GM19463 (cell line): ENCODE measurements around the gene MRPL14.

Experiments used
- ATAC-seq: cut with Tn5 transposase; IDR thresholded peaks from one replicate; pipeline ENCODE4 v1.9.1; 2021; ENCODE audit warnings: mild to moderate bottlenecking, moderate library complexity; ENCODE audit not compliant: unreplicated experiment

Gene MRPL14

GRCh38 chr6:44126320-44127149 is 717 bp downstream of the MRPL14 start:
- peak; percentile 57 for ATAC-seq

- no peak for ATAC-seq
These were observed 3.7 kb downstream of the MRPL14 start for GRCh38 chr6:44123544-44123943.

- ATAC-seq: no peak
These were observed 4.5 kb downstream of the MRPL14 start for GRCh38 chr6:44122801-44123200.

- ATAC-seq: no peak
These were observed 6.4 kb downstream of the MRPL14 start for GRCh38 chr6:44120692-44121443.

- ATAC-seq: no peak
These were observed 7.5 kb downstream of the MRPL14 start for GRCh38 chr6:44119704-44120262.

- no peak for ATAC-seq
These were observed 9.7 kb downstream of the MRPL14 start for GRCh38 chr6:44117397-44118128.

- no peak for ATAC-seq
These were observed 10.4 kb downstream of the MRPL14 start for GRCh38 chr6:44116641-44117382.

- no peak for ATAC-seq
These were observed 11.4 kb downstream of the MRPL14 start for GRCh38 chr6:44115866-44116265.

- ATAC-seq: no peak
These were observed 13.8 kb downstream of the MRPL14 start for GRCh38 chr6:44113414-44113813.

GRCh38 chr6:44111434-44112417 is 15.5 kb downstream of the MRPL14 start:
- ATAC-seq: no peak

GRCh38 chr6:44110966-44111365 is 16.3 kb downstream of the MRPL14 start:
- ATAC-seq: no peak

- no peak for ATAC-seq
These were observed 17.1 kb downstream of the MRPL14 start for GRCh38 chr6:44110005-44110676.

GRCh38 chr6:44109212-44109611 is 18.0 kb downstream of the MRPL14 start:
- ATAC-seq: no peak

GRCh38 chr6:44108471-44108870 is 18.8 kb downstream of the MRPL14 start:
- no peak for ATAC-seq

GRCh38 chr6:44107017-44107416 is 20.2 kb downstream of the MRPL14 start:
- ATAC-seq: no peak

- ATAC-seq: no peak
These were observed 21.1 kb downstream of the MRPL14 start for GRCh38 chr6:44105993-44106740.

- ATAC-seq: no peak
These were observed 22.1 kb downstream of the MRPL14 start for GRCh38 chr6:44105146-44105545.

GRCh38 chr6:44104481-44105021 is 22.7 kb downstream of the MRPL14 start:
- no peak for ATAC-seq
